DND-41 (cell line): ENCODE measurements around the gene JAK1.

Experiments
- ATAC-seq: fragments of 200-7000 bp; cut with Tn5 transposase; 3 replicates; pipeline ENCODE4 v1.9.1; 2021; ENCODE audit warnings: low read depth; ENCODE audit not compliant: insufficient read depth
- DNase-seq: peaks from one replicate; pipeline ENCODE4 v3.0.0-alpha.2; 2020
- H2AFZ ChIP-seq: 2 replicates; pipeline ENCODE4 v1.6.0; 2012; ENCODE audit warnings: low read depth, low read length
- H3K27ac ChIP-seq: 2 replicates; pipeline ENCODE4 v1.5.1; 2012; ENCODE audit warnings: low read length, inconsistent platforms
- H3K27me3 ChIP-seq: fragments of 200-600 bp; sonication (generic); 2 replicates; pipeline ENCODE4 v1.6.0; 2012; ENCODE audit warnings: low read length, mild to moderate bottlenecking, inconsistent platforms; ENCODE audit not compliant: insufficient read depth, poor library complexity
- H3K36me3 ChIP-seq: 2 replicates; pipeline ENCODE4 v1.5.1; 2012; ENCODE audit warnings: low read length, inconsistent platforms; ENCODE audit not compliant: insufficient read depth
- H3K4me1 ChIP-seq: 2 replicates; pipeline ENCODE4 v1.5.1; 2012; ENCODE audit warnings: mild to moderate bottlenecking, low read length; ENCODE audit not compliant: insufficient read depth
- H3K4me2 ChIP-seq: 2 replicates; pipeline ENCODE4 v1.6.0; 2012; ENCODE audit warnings: mild to moderate bottlenecking, moderate library complexity, low read length, inconsistent platforms; ENCODE audit not compliant: insufficient read depth
- H3K4me3 ChIP-seq, 2 experiments: fragments of 200-600 bp in 1 of 2; shearing (Covaris generic) in 1 of 2; 2 replicates each; pipeline ENCODE4 v1.5.1; 2012 to 2016; ENCODE audit warnings: inconsistent platforms in 2 of 2, low read length in 2 of 2, mild to moderate bottlenecking in 2 of 2, low read depth in 1 of 2, moderate library complexity in 1 of 2
- H3K79me2 ChIP-seq: 2 replicates; pipeline ENCODE4 v1.6.0; 2012; ENCODE audit warnings: low read length, inconsistent platforms; ENCODE audit not compliant: insufficient read depth
- H3K9ac ChIP-seq: 2 replicates; pipeline ENCODE4 v1.6.0; 2012; ENCODE audit warnings: low read depth, mild to moderate bottlenecking, inconsistent platforms, low read length, moderate library complexity
- H3K9me3 ChIP-seq: 2 replicates; pipeline ENCODE4 v1.5.1; 2012; ENCODE audit warnings: low read length, moderate library complexity, mild to moderate bottlenecking, inconsistent platforms; ENCODE audit not compliant: insufficient read depth, severe bottlenecking
- H4K20me1 ChIP-seq: 2 replicates; pipeline ENCODE4 v1.6.0; 2012; ENCODE audit warnings: low read length; ENCODE audit not compliant: insufficient read depth
- CTCF ChIP-seq: IDR thresholded peaks from 2 replicates; pipeline ENCODE4 v1.5.1; 2012; ENCODE audit warnings: borderline replicate concordance, low read length, moderate library complexity, mild to moderate bottlenecking; ENCODE audit not compliant: poor library complexity, severe bottlenecking; ENCODE audit errors: extremely low read depth
- EZH2 ChIP-seq: IDR thresholded peaks from 3 replicates; pipeline ENCODE4 v1.6.1; 2012; ENCODE audit warnings: borderline replicate concordance, low read depth, mild to moderate bottlenecking, moderate library complexity, low read length, inconsistent platforms; ENCODE audit not compliant: severe bottlenecking

The JAK1 gene

GRCh38 chr1:64839261-64839660 is 127.1 kb downstream of the JAK1 start:
- Histone ChIP-seq H3K4me1 (no peaks in the 10 kb centered on the region), H3K79me2 (no peaks in the 10 kb centered on the region), H4K20me1 (no peaks in the 10 kb centered on the region), H3K36me3 (peaks cover 86% of the 10 kb centered on the region), H3K9me3 (no peaks in the 10 kb centered on the region), H2AFZ (no peak overlapping the region), H3K4me3 (no peak overlapping the region), H3K27ac (no peak overlapping the region), H3K4me2 (no peak overlapping the region), H3K9ac (no peak overlapping the region), H3K27me3 (no peaks in the 10 kb centered on the region)
- no peak for ATAC-seq
- no peak for DNase-seq
- TF ChIP-seq CTCF (no peak), EZH2 (no peak)

- no peak overlapping the region for H3K9ac ChIP-seq
- no peaks in the 10 kb centered on the region for H3K79me2 ChIP-seq
- H3K9me3 ChIP-seq, result no peaks in the 10 kb centered on the region
- DNase-seq, result no peak
- H3K4me3 ChIP-seq, result no peak overlapping the region
- no peak overlapping the region for H2AFZ ChIP-seq
- no peak overlapping the region for H3K27ac ChIP-seq
- no peaks in the 10 kb centered on the region for H3K27me3 ChIP-seq
- H3K4me2 ChIP-seq, result no peak overlapping the region
- H3K4me1 ChIP-seq, result no peaks in the 10 kb centered on the region
- no peak for ATAC-seq
- H4K20me1 ChIP-seq, result no peaks in the 10 kb centered on the region
- TF ChIP-seq CTCF (no peak), EZH2 (no peak)
- H3K36me3 ChIP-seq, result peaks cover 86% of the 10 kb centered on the region
Observed at GRCh38 chr1:64838486-64838885, 127.9 kb downstream of the JAK1 start.

GRCh38 chr1:64836802-64837201 is 129.5 kb downstream of the JAK1 start:
- Histone ChIP-seq H3K4me3 (no peak overlapping the region), H3K27ac (no peak overlapping the region), H3K36me3 (peaks cover 89% of the 10 kb centered on the region), H3K4me1 (no peaks in the 10 kb centered on the region), H3K9ac (no peak overlapping the region), H3K4me2 (no peak overlapping the region), H3K79me2 (no peaks in the 10 kb centered on the region), H4K20me1 (no peaks in the 10 kb centered on the region), H3K9me3 (no peaks in the 10 kb centered on the region), H3K27me3 (no peaks in the 10 kb centered on the region), H2AFZ (no peak overlapping the region)
- no peak for ATAC-seq
- DNase-seq, result no peak
- TF ChIP-seq CTCF (no peak), EZH2 (no peak)

- no peaks in the 10 kb centered on the region for H3K27me3 ChIP-seq
- no peak overlapping the region for H3K27ac ChIP-seq
- TF ChIP-seq EZH2, result no peak
- TF ChIP-seq CTCF, result no peak
- peaks cover 70% of the 10 kb centered on the region for H3K36me3 ChIP-seq
- DNase-seq, result no peak
- H3K9ac ChIP-seq, result no peak overlapping the region
- no peak overlapping the region for H2AFZ ChIP-seq
- H3K4me2 ChIP-seq, result no peak overlapping the region
- H4K20me1 ChIP-seq, result no peaks in the 10 kb centered on the region
- no peaks in the 10 kb centered on the region for H3K9me3 ChIP-seq
- no peak for ATAC-seq
- H3K4me3 ChIP-seq, result no peak overlapping the region
- no peaks in the 10 kb centered on the region for H3K4me1 ChIP-seq
- no peaks in the 10 kb centered on the region for H3K79me2 ChIP-seq
Observed at GRCh38 chr1:64834734-64835133, 131.6 kb downstream of the JAK1 start.
